T-cell (primary cell): ENCODE data around the gene GPATCH11. TPM values are rescaled to one million over a fixed set of nuclear protein-coding genes. Genes with fewer than 3 reads are reported as not detected.

Experiments
- ATAC-seq, 4 experiments: fragments of 200-7000 bp in 3 of 4; fragments of 150-1000 bp in 1 of 4; cut with Tn5 transposase; replicated peaks in 1 of 4; 1 replicate in 3 of 4; 2 replicates in 1 of 4; pipeline ENCODE4 v1.10.0; 2021; ENCODE audit warnings: moderate library complexity in 3 of 4, mild to moderate bottlenecking in 2 of 4, moderate number of reproducible peaks in 1 of 4
- CTCF ChIA-PET, 2 donors: fragments of 300-600 bp; sonication (Branson Sonifier 250); formaldehyde crosslinking; loops; one replicate each; lab custom pipeline; 2022; ENCODE audit warnings: antibody characterized with exemption in 2 of 2; lab: Charles Lee
- POLR2A ChIA-PET, 2 donors: fragments of 300-600 bp; sonication (Branson Sonifier 250); formaldehyde crosslinking; loops; one replicate each; lab custom pipeline; 2022; ENCODE audit warnings: antibody characterized with exemption in 2 of 2; lab: Charles Lee
- DNase-seq, 35 experiments: peaks; one replicate each; pipeline versions ENCODE4 v3.0.0 to v3.0.0-alpha.2; 2013 to 2023
- H3K27ac ChIP-seq: one replicate; pipeline ENCODE4 v1.5.1; 2013; ENCODE audit warnings: low read length
- H3K27me3 ChIP-seq, 2 experiments: replicated peaks in 1 of 2; 1 replicate in 1 of 2; 2 replicates in 1 of 2; pipeline versions ENCODE4 v1.6.1 to v1.7.0; 2013; ENCODE audit warnings: low read length in 1 of 2, mixed read lengths in 1 of 2; ENCODE audit not compliant: control insufficient read depth in 2 of 2, insufficient read depth in 2 of 2; ENCODE audit errors: extremely low read depth in 1 of 2
- H3K36me3 ChIP-seq, 2 donors: 1 replicate in 1 of 2; 2 replicates in 1 of 2; pipeline versions ENCODE4 v1.6.1 to v1.7.0; 2013; ENCODE audit warnings: low read length in 1 of 2; ENCODE audit not compliant: control insufficient read depth in 2 of 2, insufficient read depth in 1 of 2; ENCODE audit errors: extremely low read depth in 1 of 2
- H3K4me1 ChIP-seq, 2 experiments: 1 replicate in 1 of 2; 2 replicates in 1 of 2; pipeline versions ENCODE4 v1.6.1 to v1.7.0; 2013; ENCODE audit warnings: low read length in 2 of 2, mixed read lengths in 1 of 2; ENCODE audit not compliant: insufficient read depth in 2 of 2, control insufficient read depth in 1 of 2; ENCODE audit errors: extremely low read depth in 1 of 2
- H3K4me3 ChIP-seq, 2 donors: 1 replicate in 1 of 2; 2 replicates in 1 of 2; pipeline versions ENCODE4 v1.5.1 to v1.7.0; 2013; ENCODE audit warnings: mild to moderate bottlenecking in 2 of 2, low read length in 1 of 2, moderate library complexity in 1 of 2; ENCODE audit not compliant: control insufficient read depth in 1 of 2; ENCODE audit errors: extremely low read depth in 1 of 2
- H3K9me3 ChIP-seq: 2 replicates; pipeline ENCODE4 v1.7.0; 2013
- H3K27ac Mint-ChIP-seq, 2 donors: one replicate each; pipeline ENCODE4 v1.8.0; 2020 to 2021; ENCODE audit warnings: mild to moderate bottlenecking in 2 of 2, mixed read lengths in 2 of 2
- H3K27me3 Mint-ChIP-seq, 2 donors: one replicate each; pipeline ENCODE4 v1.8.0; 2021 to 2022; ENCODE audit warnings: mixed read lengths in 2 of 2
- H3K36me3 Mint-ChIP-seq: one replicate; pipeline ENCODE4 v1.8.0; 2021; ENCODE audit warnings: mixed read lengths
- H3K4me1 Mint-ChIP-seq, 3 donors: one replicate each; pipeline ENCODE4 v1.8.0; 2020 to 2022; ENCODE audit warnings: mixed read lengths in 3 of 3, mild to moderate bottlenecking in 1 of 3
- H3K4me3 Mint-ChIP-seq, 3 donors: one replicate each; pipeline ENCODE4 v1.8.0; 2020 to 2022; ENCODE audit warnings: mild to moderate bottlenecking in 3 of 3, mixed read lengths in 3 of 3, moderate library complexity in 3 of 3
- H3K9me3 Mint-ChIP-seq, 3 donors: one replicate each; pipeline ENCODE4 v1.8.0; 2020 to 2022; ENCODE audit warnings: mixed read lengths in 3 of 3
- WGBS: methylation state at CpG from one replicate; pipeline ENCODE4 v1.1.5; 2013; ENCODE audit warnings: missing lambda C conversion rate; ENCODE audit not compliant: insufficient coverage; 5-methylcytosine and 5-hydroxymethylcytosine counted together
- total RNA-seq, 35 experiments: library from RNA in 6 of 35; stranded (reverse) in 6 of 35; fragments of 120-200 nt in 1 of 35; gene quantifications; one replicate each; pipeline versions ENCODE4 v1.2.1 to v1.2.4 and lab custom pipeline; 2013 to 2026

The GPATCH11 gene
- total RNA-seq, 5 donors from 2014 or later (not counting 1 experiment from before 2014, with no cell fraction given) = 6.7 to 14.7 (median 12.5) TPM

GRCh38 chr2:37110306-37111212 is 26.2 kb downstream of the GPATCH11 start:
- Mint-ChIP-seq H3K27ac (peak overlapping the region in 1 of 2 donors; percentile 36), H3K4me1 (peaks cover 0 to 1% (median 0%) of the 10 kb centered on the region in 3 donors), H3K4me3 (no peak overlapping the region), H3K36me3 (peaks cover 50% of the 10 kb centered on the region), H3K27me3 (no peaks in the 10 kb centered on the region), H3K9me3 (no peaks in the 10 kb centered on the region)
- ChIA-PET CTCF (interaction anchor here in 1 of 2 donors (0.5 kb wide), 1 partner anchor 723 kb away, joined by 3 read pairs; no protein-coding TSS in a partner anchor), POLR2A (no interaction called here)
- DNase-seq (no peak), ATAC-seq (no peak)
- no peak overlapping the region for H3K27ac ChIP-seq
- WGBS = 100% methylated on average over 2 of the region's 4 CpGs
- peaks cover 0 to 46% of the 10 kb centered on the region in 2 donors for H3K36me3 ChIP-seq
- no peaks in the 10 kb centered on the region for H3K4me1 ChIP-seq
- H3K9me3 ChIP-seq = no peaks in the 10 kb centered on the region
- no peak overlapping the region for H3K4me3 ChIP-seq
- no peaks in the 10 kb centered on the region for H3K27me3 ChIP-seq

- Mint-ChIP-seq H3K9me3 (no peaks in the 10 kb centered on the region), H3K4me1 (peaks cover 0 to 7% (median 1%) of the 10 kb centered on the region in 3 donors), H3K4me3 (no peak overlapping the region), H3K27ac (no peak overlapping the region), H3K27me3 (no peaks in the 10 kb centered on the region), H3K36me3 (peaks cover 54% of the 10 kb centered on the region)
- ChIA-PET POLR2A (no interaction called here), CTCF (interaction anchor here in 1 of 2 donors (0.6 kb wide), 1 partner anchor 133 kb away, joined by 6 read pairs; no protein-coding TSS in a partner anchor)
- no peaks in the 10 kb centered on the region for H3K9me3 ChIP-seq
- WGBS = 50% methylated on average over 1 of the region's 2 CpGs
- no peak for DNase-seq
- no peak for ATAC-seq
- H3K27me3 ChIP-seq = no peaks in the 10 kb centered on the region
- no peak overlapping the region for H3K4me3 ChIP-seq
- H3K36me3 ChIP-seq = peaks cover 0 to 42% of the 10 kb centered on the region in 2 donors
- H3K4me1 ChIP-seq = no peaks in the 10 kb centered on the region
- no peak overlapping the region for H3K27ac ChIP-seq
Measured at GRCh38 chr2:37111958-37112357, 27.6 kb downstream of the GPATCH11 start.

GRCh38 chr2:37117566-37117965 is 33.2 kb downstream of the GPATCH11 start:
- Mint-ChIP-seq H3K36me3 (peaks cover 47% of the 10 kb centered on the region), H3K27ac (no peak overlapping the region)

GRCh38 chr2:37119157-37119556 is 34.8 kb downstream of the GPATCH11 start:
- Histone ChIP-seq H3K27me3 (no peaks in the 10 kb centered on the region), H3K27ac (no peak overlapping the region), H3K9me3 (no peaks in the 10 kb centered on the region), H3K4me1 (no peaks in the 10 kb centered on the region), H3K4me3 (no peak overlapping the region), H3K36me3 (peaks cover 5 to 35% of the 10 kb centered on the region in 2 donors)
- ATAC-seq = no peak
- Mint-ChIP-seq H3K27ac (no peak overlapping the region), H3K36me3 (peaks cover 48% of the 10 kb centered on the region), H3K4me1 (peaks cover 0 to 7% (median 1%) of the 10 kb centered on the region in 3 donors), H3K9me3 (no peaks in the 10 kb centered on the region), H3K27me3 (no peaks in the 10 kb centered on the region), H3K4me3 (no peak overlapping the region)
- no peak for DNase-seq
- CTCF ChIA-PET = no interaction called here
- no CpG with 5 or more reads among the region's 5 CpGs for WGBS
- POLR2A ChIA-PET = no interaction called here

More at GRCh38 chr2:37117566-37117965, 33.2 kb downstream of the GPATCH11 start:
- Histone ChIP-seq H3K9me3 (no peaks in the 10 kb centered on the region), H3K36me3 (peaks cover 5 to 34% of the 10 kb centered on the region in 2 donors), H3K27me3 (no peaks in the 10 kb centered on the region), H3K4me1 (no peaks in the 10 kb centered on the region), H3K27ac (no peak overlapping the region), H3K4me3 (no peak overlapping the region)
- ATAC-seq (no peak), DNase-seq (no peak)
- H3K4me3 Mint-ChIP-seq = no peak overlapping the region
- no peaks in the 10 kb centered on the region for H3K9me3 Mint-ChIP-seq
- WGBS = no CpG with 5 or more reads among the region's 1 CpG
- H3K27me3 Mint-ChIP-seq = no peaks in the 10 kb centered on the region
- peaks cover 0 to 7% (median 1%) of the 10 kb centered on the region in 3 donors for H3K4me1 Mint-ChIP-seq
- CTCF ChIA-PET = interaction anchor here in 1 of 2 donors (0.7 kb wide), 1 partner anchor 761 kb away, joined by 3 read pairs; no protein-coding TSS in a partner anchor
- POLR2A ChIA-PET = interaction anchor here in 1 of 2 donors (0.7 kb wide), 1 partner anchor 129 kb away, joined by 4 read pairs; no protein-coding TSS in a partner anchor

- Histone ChIP-seq H3K9me3 (no peaks in the 10 kb centered on the region), H3K27ac (no peak overlapping the region), H3K36me3 (peaks cover 9 to 54% of the 10 kb centered on the region in 2 donors), H3K4me3 (no peak overlapping the region), H3K27me3 (no peaks in the 10 kb centered on the region), H3K4me1 (no peaks in the 10 kb centered on the region)
- no peaks in the 10 kb centered on the region for H3K9me3 Mint-ChIP-seq
- H3K4me3 Mint-ChIP-seq = no peak overlapping the region
- ChIA-PET CTCF (interaction anchor here in 1 of 2 donors (0.5 kb wide), 1 partner anchor 20 kb away, joined by 4 read pairs; no protein-coding TSS in a partner anchor), POLR2A (no interaction called here)
- H3K27me3 Mint-ChIP-seq = no peaks in the 10 kb centered on the region
- H3K4me1 Mint-ChIP-seq = peaks cover 3 to 9% (median 5%) of the 10 kb centered on the region in 3 donors
- ATAC-seq (no peak), DNase-seq (no peak)
- no peak overlapping the region for H3K27ac Mint-ChIP-seq
- H3K36me3 Mint-ChIP-seq = peaks cover 58% of the 10 kb centered on the region
- 100% methylated on average over 1 of the region's 2 CpGs for WGBS
Measured at GRCh38 chr2:37125416-37125815, 41.1 kb downstream of the GPATCH11 start.

GRCh38 chr2:37132914-37133313 is 48.6 kb downstream of the GPATCH11 start:
- CTCF ChIA-PET = no interaction called here
- Histone ChIP-seq H3K9me3 (no peaks in the 10 kb centered on the region), H3K36me3 (peaks cover 6 to 83% of the 10 kb centered on the region in 2 donors), H3K4me1 (no peaks in the 10 kb centered on the region), H3K27ac (no peak overlapping the region), H3K27me3 (no peaks in the 10 kb centered on the region), H3K4me3 (no peak overlapping the region)
- Mint-ChIP-seq H3K4me1 (peaks cover 3 to 11% (median 5%) of the 10 kb centered on the region in 3 donors), H3K36me3 (peaks cover 60% of the 10 kb centered on the region), H3K27me3 (no peaks in the 10 kb centered on the region), H3K4me3 (no peak overlapping the region), H3K27ac (no peak overlapping the region), H3K9me3 (no peaks in the 10 kb centered on the region)
- DNase-seq (no peak), ATAC-seq (no peak)
- 100% methylated on average over 2 of the region's 6 CpGs for WGBS
- POLR2A ChIA-PET = interaction anchor here in 1 of 2 donors (0.5 kb wide), 1 partner anchor 18 kb away, joined by 7 read pairs; no protein-coding TSS in a partner anchor
